Dermis blood vessel endothelial cell (primary cell): Measurements from ENCODE around the gene EME2. TPM values are rescaled to one million over a fixed set of nuclear protein-coding genes. Genes with fewer than 3 reads are reported as not detected.

Source experiments
- DNase-seq: peaks from one replicate; pipeline ENCODE4 v3.0.0; 2010
- total RNA-seq: library from RNA; depleted of rRNA; stranded (reverse); fragments of >200 nt; gene quantifications from 2 replicates; pipeline ENCODE4 v1.2.3, GENCODE V29; 2014

The EME2 gene
- total RNA-seq, 1 donor from 2014 or later, result 16.5 TPM

DNA sequence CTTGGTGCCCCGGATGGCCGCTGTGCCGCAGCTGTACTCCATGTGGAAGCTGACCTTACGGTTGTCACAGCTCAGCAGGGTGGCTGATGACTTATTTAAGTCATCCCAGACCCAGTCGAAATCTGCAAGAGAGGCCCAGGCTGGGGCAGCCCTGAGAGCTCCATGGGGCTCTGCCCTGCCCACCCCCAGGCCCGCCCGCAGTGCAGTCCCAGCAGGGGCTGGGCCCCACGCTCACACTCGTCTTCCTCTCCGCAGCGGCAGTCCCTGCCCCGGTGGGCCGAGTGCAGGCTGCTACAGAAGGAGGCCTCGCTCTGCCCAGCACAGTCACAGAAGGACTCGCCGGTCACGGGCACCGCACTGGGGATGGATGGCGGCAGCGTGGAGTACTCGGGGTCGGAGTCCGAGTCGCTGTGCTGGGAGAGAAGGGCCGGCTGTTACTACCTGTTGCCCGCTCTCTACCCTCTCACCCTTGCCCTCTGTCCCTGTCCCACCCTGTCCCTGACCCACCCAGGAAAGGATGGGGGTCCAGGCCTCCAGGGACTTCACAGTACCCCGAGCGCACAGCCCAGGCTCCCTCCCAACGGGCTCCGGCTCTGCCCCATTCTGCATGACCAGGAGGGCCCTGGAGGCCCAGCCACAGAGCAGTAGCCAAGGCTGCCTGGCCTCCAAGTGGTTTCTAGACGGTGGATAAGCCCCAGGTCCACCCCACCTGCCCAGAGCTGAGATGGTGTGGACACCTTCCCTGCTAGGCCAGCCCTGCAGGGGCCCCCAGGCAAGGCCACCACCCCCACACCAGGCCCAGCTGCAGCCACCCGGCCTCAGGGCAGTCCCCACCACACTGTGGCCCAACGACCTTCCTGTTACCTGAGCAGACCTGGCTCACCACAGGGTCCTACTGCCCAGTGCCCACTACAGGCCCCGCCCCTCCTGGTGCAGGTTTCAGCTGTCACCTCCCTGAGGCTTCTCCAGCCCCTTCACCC, 5.9 kb downstream of the EME2 start:
- no peak for DNase-seq

DNA sequence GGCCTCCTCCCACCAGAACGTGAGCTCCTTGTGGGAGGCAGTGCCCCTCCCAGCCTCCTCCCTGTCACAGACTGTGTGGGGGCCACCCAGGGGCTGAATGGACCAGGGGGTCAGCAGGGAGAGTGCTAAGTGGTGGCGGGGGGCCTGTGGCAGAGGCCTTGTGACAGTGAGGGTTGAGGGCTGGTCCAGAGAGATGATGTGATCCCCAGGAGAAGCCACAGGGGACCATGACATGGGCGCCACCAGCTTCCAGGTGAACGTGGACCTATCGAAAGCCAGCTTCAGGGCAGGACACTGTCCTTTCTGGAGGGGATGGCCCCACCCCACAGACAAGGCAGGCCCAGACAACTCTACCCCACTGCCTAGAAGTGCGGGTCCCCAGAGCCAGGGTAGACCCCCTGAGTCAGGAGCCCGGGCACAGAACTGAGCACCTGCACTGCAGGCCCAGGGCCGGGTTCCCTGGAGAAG, 6.7 kb downstream of the EME2 start:
- DNase-seq, result no peak

DNA sequence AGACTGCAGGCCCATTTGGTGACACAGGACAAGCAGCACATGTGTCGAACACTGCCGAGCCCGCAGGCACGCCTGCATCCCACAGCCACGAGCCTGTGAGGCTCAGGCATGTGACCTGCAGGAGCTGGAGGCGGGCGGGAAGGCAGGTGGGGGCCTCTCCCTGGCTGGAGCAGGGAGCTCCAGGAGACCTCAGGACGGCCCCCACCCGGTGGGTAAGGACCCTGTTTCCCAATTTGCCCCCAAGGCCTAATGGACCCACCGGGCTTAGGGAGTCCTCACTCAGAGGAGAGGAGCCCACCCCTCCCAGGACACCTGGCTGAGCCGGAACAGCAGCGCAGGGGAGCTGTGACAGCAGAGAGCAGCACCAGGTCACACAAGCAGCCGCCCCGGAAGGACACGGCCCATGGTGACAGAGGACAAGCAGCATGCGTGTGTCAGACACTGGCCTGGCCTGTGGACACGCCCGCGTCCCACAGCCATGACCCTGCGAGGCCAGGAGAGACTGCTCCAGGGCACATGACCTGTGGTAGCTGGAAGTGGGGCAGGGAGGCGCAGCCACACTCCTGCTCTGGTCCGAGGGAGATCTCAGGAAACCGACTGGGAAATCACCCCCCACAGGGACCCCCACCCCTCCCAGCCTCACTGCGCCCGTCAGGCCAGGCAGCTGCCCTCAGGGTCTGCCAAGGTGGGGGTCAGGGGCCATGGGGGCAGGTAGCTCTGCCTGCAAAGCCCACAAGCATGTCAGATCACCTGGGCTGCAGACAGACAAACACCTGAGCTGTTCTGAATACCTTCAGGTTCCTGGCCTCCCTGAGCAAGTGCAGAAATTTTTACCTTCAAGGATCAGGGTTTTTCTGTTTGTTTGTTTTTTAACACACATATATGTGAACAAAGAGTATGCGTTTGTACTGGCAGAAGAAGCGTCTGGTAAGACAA, 7.4 kb downstream of the EME2 start:
- no peak for DNase-seq

DNA sequence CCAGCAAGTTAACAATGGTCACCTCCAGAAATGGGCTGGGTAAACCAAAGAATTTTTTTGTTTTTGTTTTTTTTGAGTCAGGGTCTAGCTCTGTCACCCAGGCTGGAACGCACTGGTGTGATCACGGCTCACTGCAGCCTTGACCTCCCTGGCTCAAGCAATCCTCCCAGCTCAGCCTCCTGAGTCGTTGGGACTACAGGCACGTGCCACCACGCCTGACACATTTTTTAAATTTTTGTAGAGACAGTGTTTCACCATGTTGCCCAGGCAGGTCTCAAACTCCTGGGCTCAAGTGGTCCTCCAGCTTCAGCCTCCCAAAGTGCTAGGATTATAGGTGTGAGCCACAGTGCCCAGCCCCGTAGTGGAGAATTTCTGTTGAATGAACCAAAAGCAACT, 8.1 kb downstream of the EME2 start:
- DNase-seq, result no peak

DNA sequence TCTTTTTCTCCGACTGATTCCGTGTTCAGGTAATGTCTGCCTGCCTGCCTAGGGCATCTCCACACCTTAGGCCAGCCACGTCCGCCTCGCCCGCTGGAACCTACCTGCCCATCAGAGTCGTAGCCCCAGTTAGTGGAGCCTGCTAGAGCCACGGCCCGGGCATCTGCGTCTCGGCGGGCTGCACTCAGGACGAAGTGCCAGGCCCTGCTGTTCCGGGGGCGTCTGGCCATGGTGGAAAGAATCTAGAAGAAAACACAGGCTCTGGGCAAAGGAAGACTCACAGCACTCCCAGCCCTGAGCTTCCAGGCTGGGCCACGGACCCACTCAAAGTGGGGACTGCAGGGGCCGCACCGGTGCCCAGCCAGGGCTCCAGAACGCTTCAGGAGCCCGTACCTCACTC, 8.6 kb downstream of the EME2 start:
- no peak for DNase-seq

DNA sequence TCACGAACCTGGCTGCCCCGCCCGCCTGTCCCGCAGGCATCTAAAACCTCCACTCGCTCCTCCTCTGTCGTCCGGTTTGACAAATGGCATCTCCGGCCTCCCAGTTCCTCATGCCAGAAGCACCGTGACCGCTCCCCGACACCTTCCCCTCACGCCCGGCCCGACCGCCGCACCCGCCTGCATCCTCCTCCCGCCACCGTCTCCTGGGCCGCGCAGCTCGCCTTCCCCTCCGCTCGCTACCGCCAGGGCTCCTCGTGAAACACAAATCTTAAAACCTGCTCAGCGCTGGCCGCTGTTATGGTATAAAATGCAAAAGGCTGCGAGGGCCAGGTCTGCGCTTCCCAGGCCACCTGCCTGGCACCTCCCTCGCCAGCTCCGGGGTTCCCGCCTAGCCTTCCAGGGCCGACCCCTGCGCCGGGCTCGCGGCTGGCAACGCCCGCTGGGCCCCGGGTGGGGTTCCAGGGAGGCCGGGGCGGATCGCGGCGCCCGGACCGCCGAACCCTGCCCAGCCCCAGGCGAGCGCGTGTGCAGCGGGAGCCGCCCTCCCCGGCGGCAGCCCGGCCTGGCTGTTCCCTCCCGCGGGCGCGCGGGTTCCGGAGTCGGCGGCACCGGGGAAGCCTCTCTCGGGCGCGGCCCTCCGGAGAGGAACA, 9.3 kb downstream of the EME2 start:
- DNase-seq, result peak; percentile 47

DNA sequence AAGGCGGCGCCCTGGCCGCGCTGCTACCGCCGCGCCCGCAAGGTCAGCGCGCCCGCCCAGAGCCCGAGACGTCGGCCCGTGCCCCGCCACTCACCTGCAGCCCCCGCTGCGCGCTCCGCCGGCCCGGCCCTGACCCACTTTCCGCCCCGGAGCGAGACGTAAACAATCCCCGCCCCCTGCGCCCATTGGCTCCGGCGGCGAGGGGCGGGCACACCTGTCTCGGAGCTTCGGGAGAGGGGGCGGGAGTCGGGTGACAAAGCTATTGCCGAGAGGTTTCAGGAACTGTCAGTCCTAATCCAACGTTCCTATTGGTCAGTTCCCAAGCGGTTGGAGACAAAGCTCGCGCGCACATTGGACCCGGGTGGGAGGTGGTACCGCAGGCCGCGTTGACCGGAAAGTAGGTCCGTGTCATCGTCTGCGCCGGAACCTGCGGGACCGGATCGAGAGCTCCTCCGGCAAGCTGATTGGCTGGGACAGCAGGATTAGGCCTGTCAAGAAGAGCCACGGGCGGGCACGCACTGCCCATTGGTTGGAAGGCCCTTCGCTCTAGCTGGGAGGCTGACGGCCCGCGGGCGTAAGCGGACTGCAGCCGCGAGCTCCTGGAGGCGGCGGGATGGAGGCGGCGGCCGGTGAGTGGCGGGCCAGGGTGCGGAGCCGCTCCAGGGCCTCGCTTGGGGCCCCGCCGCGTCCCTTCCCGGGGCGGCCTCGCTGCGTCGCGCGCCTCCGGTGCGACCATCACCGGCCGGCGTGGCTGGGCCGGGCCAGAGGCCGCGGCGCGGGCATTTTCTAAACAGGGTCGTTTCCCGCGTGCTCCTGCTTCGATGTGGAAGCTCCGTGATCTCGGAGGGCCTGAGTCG, 10.0 kb downstream of the EME2 start, which contains the start of the genes NUBP2 and SPSB3:
Gene NUBP2 (plus strand): TSS at position 553 of the 857 bp plus-strand sequence. CDS start 61 bp downstream, at position 614.
Gene SPSB3 (minus strand): TSS at position 164 of the 857 bp plus-strand sequence. CDS start 1,088 bp downstream, outside the sequence.
- peak; percentile 100 for DNase-seq

DNA sequence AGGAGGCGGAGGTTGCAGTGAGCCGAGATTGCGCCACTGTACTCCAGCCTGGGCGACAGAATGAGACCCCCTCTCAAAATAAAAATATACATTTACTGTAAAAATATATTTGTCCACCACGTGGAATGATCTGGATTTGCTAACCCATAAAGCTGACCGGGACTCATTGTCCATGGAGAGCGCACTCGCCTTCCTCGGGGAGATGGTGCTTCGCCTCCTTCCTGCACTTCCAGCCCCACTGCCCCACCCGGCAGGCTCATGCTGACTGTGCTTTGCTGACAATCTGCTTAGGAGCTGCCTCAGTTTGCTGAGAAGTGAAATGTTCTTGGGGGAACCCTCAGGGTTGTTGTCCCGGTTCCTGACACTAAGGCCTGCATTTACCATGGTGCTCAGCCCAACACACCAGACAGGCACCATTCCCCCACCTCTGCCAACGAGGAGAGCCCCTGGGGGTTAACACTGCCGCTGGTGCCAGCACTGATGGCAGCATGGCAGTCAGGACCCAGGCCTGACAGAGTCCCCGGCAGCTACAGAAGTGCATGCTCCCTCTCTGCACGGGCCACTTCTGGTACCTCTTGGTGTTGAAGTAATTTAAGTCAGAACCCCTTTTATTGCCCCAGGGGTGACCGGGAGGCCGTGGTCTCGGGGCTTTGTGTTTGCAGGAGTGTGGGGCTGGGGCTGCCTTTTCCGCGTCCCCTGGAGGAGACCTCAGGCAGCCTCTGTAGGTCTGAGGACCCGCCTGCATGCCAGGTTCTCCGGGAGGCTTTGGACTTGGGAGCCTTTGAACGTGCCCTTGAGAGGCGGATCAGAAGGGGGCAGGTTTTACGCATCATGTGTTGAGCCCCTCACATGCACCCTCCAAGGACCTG, 12.6 kb downstream of the EME2 start:
- DNase-seq, result no peak

DNA sequence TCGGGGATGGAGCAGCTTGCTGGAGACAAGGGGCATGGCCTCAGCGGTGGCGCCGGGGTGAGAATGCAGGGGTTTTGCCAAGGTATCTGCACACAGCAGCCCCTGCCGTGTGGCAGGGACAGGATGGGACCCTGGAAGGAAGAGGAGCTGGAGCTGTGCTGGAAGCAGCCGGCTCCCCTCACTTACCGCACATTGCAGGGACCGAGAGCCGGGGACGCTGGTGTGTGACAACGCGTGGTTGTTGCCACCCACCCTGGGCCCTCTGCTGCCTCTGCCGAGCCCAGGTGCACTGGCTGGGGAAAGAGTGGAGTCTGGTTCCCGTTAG, 13.2 kb downstream of the EME2 start:
- DNase-seq, result no peak

DNA sequence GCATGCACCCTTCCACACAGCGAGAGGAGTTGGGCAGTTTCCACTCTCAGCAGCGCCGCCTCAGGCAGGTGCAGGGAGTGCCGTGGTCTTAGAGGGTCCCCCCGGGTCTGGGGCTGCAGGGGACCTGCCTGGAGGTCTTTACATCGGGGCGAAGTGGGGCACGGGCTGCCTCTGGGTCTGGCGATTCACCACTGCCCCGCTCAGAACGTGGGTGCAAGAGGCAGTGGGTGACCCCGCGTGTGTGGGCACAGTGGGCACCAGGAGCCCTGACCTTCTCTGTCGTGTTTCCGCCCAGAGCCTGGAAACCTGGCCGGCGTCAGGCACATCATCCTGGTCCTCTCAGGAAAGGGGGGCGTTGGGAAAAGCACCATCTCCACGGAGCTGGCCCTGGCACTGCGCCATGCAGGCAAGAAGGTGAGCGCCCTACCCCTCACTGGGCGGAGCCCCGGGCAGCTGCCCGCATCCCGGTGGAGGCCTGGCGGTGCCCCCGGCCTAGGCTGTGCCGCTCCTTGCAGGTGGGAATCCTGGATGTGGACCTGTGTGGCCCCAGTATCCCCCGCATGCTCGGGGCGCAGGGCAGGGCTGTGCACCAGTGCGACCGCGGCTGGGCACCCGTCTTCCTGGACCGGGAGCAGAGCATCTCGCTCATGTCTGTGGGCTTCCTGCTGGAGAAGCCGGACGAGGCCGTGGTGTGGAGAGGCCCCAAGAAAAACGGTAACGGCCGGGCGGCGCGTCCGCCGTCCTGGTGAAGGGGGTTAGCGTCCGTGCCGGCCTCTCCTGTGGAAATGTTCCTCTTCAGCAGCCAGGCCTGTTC, 13.8 kb downstream of the EME2 start:
- no peak for DNase-seq

DNA sequence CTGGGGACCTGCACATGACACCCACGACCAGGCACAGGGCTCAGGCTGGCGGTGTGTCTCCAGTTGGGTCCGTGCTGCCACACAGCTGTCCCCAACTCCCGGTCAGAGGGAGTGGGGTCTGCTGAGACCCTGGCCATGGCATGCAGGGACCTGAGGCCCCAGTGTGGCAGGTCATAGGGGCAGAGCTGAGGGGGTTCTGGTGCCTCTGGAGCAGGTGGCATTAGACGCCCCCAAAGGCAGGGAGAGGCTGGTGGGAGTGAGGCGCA, 14.4 kb downstream of the EME2 start:
- DNase-seq, result no peak

DNA sequence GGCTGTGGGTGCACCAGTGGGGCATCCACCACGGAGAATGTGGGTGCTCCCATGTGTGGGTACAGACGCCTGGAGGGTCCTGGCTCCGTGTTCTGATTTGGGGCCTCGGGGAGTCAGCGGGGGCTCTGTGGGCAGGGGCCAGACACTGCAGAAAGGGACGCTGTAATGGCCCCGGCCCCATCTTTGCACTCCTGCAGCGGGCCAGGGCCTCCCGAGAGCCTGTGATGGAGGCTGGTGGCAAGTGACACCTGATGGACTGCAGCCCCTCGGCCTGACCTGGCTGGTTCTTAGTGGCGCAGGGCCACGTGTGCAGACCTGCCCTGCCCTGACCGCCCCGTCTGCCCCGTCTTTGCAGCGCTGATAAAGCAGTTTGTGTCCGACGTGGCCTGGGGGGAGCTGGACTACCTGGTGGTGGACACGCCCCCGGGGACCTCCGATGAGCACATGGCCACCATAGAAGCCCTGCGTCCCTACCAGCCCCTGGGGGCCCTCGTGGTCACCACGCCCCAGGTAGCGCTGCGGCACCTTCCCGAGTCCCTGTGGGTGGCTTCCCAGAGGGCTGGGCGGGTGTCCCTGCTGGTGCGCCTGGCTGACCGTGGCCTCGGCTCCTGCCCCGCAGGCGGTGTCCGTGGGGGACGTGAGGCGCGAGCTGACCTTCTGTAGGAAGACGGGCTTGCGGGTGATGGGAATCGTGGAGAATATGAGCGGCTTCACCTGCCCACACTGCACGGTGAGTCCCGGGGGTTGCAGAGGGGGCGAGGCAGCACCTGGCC, 14.9 kb downstream of the EME2 start:
- no peak for DNase-seq

DNA sequence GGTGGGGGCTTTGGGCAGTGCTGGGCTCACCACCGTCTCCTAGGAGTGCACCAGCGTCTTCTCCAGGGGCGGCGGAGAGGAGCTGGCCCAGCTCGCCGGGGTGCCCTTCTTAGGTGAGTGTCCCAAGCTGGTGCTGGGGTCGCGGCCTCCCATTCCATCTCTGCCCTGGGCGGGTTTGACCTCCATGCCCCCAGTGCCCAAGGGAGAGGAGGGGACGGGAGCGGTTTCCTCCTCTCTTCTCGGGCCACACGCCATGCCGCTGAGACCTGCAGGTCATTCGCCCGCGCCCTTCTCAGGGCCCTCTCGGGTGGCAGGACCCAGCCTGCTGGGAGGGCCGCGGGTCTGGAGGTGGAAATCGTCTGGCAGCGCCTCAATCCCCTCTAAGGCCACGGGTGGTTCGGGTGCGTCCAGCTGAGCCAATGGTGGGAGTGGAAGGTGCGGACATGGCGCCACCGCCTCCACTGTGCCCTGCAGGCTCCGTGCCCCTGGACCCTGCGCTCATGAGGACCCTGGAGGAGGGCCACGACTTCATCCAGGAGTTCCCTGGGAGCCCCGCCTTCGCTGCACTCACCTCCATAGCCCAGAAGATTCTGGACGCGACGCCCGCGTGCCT, 15.6 kb downstream of the EME2 start:
- no peak for DNase-seq

DNA sequence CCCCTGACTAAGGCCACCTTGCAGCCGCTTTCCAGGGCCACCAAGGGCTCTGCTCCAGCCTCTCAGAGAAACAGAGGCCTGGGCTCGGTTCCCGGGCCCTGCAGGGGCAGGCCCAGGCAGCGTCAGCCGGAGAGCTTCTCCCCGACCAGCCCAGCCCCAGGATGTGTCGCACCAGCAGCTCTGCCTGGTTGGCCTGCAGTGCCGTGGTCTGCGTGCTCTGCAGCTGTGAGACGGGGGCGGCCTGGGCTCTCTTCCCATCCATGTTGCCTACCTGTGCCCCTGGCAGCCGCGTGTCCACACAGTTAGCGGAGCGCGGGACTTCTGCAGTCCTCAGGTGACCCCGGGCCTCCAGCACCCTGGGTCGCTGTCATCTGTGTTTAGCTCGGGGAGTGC, 16.1 kb downstream of the EME2 start:
- DNase-seq, result no peak

DNA sequence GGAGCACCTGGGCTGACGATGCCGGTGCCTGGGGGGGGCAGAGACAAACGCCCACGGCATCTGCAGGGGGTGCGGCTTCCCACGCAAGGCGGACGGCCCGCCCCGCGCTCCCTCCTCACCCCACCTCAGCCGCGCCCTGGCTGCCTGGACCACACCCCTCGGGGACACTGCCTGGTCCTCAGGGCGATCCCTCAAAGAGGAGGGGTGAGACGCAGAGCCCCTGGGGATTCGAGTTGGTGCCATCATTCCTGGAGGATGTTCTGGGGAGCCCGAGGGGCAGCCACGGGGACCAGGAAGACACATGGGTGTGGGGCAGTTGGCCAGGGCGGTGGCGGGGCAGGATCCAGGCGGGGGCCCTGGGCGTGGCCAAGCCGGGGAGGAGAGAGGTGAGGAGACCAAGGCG, 17.0 kb downstream of the EME2 start:
- no peak for DNase-seq

DNA sequence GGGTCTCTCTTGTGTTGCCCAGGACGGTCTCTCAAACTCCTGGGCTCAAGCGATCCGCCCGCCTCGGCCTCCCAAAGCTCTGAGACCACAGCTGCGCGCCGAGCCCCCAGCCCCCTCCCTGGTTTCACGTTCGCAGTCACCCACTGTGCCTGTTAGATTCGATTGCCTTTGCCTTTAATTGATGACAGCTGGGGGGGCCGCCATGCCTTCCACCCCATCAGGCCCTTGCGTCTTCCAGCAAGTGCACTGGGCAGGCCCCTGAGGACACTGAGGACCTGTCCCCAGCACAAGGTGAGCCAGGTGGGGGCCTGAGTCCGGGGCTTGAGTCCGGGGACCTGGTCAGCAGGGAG, 17.6 kb downstream of the EME2 start:
- no peak for DNase-seq

DNA sequence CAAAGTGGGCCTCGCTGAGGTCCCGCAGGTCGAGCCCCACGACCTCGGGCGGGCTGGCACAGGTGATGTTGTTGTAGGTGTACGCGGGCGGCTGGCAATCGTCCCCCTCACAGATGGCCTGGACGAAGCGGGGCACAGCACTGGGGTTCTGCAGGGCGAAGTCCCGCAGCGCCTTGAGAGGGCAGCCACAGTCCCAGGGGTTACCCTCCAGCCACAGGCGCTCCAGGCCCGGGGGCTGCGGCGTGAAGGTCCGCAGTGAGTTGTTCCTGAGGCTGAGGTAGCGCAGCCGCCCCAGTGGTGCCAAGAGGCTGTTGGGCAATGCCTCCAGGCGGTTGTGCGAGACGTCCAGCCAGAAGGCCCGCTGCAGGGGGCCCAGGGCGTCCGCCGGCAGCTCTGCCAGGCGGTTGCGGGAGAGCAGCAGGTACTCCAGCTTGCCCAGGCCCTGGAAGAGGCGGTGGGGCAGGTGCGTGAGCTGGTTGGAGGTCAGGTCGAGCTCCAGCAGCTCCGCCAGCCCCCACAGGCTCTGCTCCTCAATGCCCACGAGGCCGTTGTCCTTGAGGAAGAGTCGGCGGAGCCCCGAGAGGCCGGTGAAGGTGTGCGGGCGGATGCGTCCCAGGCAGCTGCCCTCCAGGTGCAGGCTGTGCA, 18.1 kb downstream of the EME2 start:
- DNase-seq, result no peak

DNA sequence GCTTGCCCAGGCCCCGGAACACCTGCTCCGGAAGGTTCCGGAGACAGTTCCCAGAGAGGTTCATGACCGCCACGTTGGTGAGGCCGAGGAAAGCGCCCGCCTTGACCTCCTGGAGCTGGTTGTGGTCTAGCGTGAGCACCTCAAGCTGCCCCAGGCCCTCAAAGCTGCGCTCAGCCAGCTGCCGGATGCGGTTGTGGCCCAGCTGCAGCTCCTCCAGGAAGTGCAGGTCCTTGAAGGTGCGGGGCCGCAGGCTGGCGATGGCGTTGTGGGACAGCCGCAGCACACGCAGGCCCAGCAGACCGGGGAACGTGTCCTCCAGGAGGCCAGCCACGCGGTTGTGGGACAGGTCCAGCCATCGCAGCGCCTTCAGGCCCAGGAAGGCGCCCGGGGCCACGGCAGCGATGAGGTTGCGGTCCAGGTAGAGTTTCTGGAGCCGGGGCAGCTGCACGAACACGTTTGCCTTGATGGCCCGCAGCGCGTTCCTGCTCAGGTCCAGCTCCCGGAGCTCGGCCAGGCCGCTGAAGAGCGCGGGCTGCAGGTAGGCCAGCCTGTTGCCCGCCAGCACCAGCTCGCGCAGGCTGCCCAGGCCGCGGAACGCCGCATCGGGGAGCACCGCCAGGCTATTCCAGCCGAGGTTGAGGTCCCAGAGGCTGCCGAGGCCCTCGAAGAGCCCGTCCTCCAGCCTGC, 18.8 kb downstream of the EME2 start:
- no peak for DNase-seq
